GM18520 (cell line): ENCODE measurements around the gene HSPG2.

Experiments
- ATAC-seq: cut with Tn5 transposase; IDR thresholded peaks from one replicate; pipeline ENCODE4 v1.9.1; 2021; ENCODE audit not compliant: unreplicated experiment

Gene HSPG2

DNA sequence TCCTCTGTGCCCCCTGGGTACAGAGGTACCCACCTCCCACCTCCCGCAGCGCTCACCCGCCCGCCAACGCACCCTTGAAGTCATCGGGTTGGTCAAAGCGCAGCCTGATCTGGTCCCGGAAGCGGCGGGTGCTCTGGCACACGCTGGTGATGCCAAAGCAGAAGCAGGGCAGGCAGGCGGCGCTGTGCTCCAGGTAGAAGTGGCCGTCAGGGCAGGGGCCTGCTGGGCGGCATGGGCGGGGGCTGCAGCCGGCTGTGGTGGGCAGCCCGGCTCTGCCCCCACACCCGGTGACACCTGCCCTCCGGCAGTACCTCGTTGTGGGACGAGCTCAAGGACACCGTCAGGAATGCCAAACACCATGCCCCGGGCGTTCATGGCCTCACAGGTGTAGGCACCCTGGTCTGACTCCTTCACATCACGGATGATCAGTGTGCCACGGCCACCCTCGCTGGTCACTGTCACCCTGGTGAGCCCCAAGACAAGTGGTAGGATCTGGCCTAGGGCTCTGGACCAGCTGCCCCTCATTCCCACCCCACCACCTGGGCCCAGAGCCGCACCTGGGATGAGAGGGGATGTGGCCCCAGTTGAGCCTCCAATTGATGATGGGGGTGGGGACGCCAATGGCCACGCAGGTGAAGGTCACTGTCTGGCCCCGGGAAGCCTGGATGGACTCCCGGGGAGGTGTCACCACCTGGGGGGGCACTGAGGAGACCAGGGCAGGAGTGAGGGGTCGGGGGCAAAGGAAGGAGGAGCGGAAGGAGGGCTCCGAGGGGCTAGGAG, 52.5 kb downstream of the HSPG2 start:
- no peak for ATAC-seq

GRCh38 chr1:21882721-21883415, 54.2 kb downstream of the HSPG2 start:
- ATAC-seq: no peak

- no peak for ATAC-seq
These were observed 55.9 kb downstream of the HSPG2 start for GRCh38 chr1:21881250-21881649.

DNA sequence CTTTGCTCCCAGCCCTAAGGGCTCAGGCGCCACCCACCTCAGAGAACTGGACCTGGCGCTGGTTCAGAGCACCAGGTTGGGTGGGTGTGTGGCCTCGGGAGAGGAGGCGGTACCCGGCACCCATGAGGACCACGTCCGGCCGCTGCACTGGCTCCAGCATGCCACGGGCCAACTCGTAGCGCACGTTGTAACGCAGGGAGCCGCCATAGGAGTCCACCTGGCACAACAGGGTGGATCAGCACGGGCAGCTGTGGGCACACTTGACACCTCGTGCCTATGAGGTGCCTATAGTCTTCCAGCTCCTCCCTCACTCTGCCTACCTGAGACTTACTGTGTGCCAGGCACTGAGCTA, 56.5 kb downstream of the HSPG2 start:
- no peak for ATAC-seq

- ATAC-seq: no peak
These were observed 57.0 kb downstream of the HSPG2 start for GRCh38 chr1:21879928-21880618.

DNA sequence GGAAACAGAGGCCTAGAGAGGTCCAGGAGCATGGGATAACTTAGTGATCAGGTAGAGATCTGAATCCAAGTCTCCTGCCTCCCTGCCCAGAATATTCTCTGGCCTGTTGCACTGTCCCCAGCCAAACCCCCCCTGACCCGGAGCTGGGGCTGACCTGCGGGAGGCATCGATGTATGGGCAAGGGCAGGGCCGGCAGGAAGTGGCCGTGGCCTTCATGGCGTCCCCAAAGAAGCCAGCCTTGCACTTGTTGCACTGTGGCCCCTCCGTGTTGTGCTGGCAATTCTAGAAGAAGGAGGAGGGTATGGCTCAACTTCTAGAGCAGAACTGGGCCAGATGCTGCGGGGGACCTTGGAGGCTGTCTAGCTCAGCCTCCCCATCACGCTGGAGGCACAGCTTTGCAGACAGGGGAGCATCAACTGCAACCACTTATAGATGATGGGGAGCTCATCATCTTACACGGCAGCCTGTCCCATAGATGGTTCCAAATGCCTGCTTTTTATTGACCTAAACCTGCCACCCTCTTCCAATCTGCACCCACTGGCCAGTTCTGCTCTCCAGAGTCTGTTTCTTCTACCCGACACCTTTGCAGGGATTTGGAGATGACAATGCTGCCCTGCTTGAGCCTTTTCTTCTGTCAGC, 58.2 kb downstream of the HSPG2 start:
- ATAC-seq: no peak

DNA sequence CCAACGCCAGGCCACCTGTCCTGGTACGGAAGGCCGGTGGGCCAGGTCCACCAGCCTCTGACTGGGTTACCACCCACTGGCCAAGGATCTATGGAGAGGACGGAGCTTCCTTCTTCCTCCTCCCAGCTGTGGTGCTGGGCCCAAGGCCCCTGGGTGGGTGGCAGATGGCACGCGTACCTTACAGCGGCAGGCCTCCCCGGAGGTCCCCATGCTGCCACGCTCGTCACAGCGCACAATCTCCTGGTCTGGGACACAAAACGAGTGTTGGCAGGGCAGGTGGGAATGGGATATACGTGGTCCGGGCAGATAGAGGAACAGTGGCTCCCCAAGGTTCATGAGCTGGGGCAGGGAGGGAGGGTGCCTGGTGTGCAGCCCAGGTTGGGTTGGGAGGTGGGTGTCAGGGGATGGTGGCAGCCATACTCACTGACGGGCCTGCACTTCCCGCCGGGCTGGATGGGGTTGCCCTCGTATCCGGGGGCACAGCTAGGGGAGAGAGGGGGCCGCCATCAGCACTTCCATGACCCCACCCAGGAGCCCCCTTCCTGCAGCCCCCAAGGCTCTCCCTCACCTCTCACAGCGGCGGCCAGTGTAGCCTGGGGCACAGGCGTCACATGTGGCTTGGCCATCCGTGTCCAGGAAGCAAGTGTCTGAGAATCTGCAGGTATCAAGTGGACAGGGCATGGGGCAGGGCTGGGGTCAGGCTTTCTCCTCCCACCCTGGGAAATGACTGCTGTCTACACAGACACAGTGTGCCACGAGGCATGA, 58.9 kb downstream of the HSPG2 start:
- no peak for ATAC-seq

DNA sequence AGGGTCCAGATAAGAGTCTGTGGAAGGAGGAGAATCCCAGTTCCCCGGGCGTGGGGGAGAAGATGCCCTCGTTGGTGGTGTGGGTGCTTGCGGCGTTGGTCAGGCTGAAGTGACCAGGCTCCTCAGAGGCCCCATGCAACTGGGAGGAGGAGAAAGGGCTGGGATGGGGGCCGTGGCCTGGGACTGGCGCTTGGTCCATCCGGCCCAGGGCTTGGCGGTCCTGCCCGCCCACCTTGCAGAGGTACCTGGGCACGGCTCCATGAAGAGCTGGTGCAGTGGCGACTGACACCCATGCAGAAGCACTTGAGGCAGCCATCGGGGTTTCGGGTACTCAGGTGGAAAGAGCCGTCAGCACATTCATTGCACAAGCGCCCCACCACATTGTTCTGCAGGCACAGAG, 60.8 kb downstream of the HSPG2 start:
- ATAC-seq: no peak

GRCh38 chr1:21875621-21876063, 61.5 kb downstream of the HSPG2 start:
- ATAC-seq: no peak

DNA sequence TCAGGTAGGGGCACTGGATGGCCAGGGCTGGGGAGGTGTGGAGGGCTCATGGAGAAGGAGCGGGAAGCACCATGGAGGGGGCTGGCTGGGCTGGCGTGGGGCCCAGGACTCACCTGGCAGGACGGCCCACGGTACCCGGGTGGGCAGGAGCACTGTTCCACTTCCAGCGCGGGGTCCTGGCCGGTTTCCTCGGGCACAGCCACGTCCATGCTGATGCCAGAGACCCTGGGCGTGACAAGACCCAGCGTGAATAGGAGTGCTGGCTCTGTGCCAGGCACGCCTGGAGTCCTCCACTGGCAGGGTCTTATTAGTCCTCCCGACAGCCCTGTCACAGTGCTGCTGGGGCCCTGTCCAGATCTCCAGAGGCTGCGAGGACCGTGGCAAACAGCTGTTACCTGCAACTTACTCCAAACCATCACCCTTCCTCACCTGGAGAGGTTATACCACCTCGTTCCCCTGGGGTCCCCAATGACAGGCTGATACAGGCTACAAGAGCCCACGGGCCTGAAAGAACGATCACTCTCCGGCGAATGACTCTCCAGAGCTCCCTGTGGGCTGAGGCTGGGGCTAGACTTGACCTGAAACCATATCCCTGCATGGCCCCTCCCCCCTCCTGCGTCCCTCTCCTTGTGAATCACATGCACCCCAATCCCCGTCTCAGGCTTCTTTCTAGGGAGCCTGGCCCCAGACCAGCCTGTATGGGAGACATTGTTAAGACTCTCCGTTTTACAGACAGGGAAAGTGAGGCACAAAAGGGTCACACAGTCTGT, 62.1 kb downstream of the HSPG2 start:
- ATAC-seq: no peak

GRCh38 chr1:21874328-21874727, 62.8 kb downstream of the HSPG2 start:
- ATAC-seq: no peak

- ATAC-seq: no peak
These were observed 63.3 kb downstream of the HSPG2 start for GRCh38 chr1:21873761-21874160.

DNA sequence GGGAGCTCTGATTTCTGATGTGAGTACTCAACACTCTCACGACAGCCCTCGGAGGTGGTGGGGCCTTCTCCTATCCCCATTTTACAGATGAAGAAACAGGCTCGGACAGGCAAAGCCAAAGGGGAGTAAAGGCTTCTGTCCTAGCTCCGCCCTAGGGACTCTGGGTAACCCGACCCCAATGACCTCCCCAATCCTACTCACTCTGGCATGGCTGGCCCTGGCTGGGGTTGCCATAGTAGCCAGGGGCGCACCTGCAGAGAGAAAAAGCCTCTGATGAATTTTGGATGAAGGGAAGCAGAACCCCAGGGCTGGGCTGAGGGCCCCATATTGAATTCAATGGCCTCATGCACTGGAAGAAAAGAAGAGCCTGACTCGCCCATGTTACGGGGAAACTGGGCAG, 63.9 kb downstream of the HSPG2 start:
- no peak for ATAC-seq

- ATAC-seq: no peak
These were observed 64.5 kb downstream of the HSPG2 start for GRCh38 chr1:21872445-21873079.

- no peak for ATAC-seq
These were observed 65.2 kb downstream of the HSPG2 start for GRCh38 chr1:21871943-21872342.

- ATAC-seq: no peak
These were observed 66.5 kb downstream of the HSPG2 start for GRCh38 chr1:21870611-21871010.

DNA sequence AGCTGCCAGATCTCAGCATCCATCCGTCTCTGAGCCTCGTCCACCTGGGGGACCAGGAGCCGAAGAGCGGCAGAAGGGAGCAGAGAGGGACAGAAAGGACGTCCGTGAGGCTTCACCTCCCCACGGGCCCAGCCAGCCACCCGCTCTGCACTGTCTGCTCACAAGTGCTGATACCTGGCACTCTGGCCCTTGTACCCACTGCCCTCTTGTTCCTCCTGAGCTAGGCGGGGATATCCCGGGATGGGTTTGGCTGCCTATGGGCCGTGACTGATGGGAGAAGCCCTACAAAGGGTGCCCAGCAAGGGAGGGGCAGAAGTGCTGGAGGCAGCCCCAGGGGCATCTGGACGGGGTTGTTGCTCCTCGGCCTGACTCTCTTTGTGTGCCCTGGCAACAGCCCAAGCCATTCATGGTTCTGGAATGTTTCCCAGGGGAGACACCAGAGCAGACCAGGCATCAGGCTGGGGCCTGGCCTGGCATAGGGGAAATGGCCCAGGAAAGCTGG, 67.4 kb downstream of the HSPG2 start:
- ATAC-seq: no peak

GRCh38 chr1:21868941-21869454, 68.1 kb downstream of the HSPG2 start:
- no peak for ATAC-seq

GRCh38 chr1:21868482-21868881, 68.6 kb downstream of the HSPG2 start:
- no peak for ATAC-seq
